GM12874 (cell line): Measurements from ENCODE around the gene CALM3.
A peak's percentile ranks its signal among the peaks of the same experiment; 100 is the strongest.

Source experiments
- TF ChIP-seq, protein P1 (sequence below): IDR thresholded peaks from 2 replicates; pipeline ENCODE4 v1.5.1; 2011; ENCODE audit warnings: low read depth, mild to moderate bottlenecking, control low read depth, low read length, moderate library complexity; ENCODE audit not compliant: insufficient read depth

Gene CALM3

DNA sequence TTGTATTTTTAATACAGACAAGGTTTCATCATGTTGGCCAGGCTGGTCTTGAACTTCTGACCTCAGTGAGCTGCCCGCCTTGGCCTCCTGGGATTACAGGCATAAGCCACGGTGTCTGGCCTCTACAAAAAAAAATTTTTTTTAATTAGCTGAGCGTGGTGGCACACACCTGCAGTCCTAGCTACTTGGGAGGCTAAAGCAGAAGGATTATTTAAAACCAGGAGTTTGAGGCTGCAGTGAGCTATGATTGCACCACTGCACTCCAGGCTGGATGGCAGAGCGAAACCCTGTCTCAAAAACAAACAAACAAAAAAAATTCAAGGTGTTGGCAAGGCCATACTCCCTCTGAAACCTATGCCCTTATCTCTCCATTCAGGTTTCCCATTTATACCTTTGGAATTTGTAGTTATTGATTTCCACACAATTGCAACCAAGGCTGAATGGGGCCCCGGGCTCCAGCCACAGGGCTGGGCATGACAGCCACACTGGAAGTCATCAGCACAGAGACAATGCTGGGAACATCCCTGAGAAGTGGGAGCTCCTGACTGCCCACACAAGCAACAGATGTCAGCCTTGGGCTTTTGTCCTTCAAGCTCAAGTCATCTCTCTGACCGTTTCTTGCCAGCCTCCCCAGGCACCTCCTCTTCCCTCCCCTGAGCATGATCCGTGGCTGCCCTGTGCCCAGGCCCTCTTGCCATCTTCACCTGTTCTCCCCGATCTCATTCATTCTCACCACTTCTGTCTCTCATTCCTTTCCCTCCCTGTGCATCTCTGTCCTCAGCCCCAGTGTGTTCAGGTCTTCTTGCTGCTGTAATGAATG, 27.2 kb upstream of the CALM3 start:
- TF ChIP-seq, protein P1, sequence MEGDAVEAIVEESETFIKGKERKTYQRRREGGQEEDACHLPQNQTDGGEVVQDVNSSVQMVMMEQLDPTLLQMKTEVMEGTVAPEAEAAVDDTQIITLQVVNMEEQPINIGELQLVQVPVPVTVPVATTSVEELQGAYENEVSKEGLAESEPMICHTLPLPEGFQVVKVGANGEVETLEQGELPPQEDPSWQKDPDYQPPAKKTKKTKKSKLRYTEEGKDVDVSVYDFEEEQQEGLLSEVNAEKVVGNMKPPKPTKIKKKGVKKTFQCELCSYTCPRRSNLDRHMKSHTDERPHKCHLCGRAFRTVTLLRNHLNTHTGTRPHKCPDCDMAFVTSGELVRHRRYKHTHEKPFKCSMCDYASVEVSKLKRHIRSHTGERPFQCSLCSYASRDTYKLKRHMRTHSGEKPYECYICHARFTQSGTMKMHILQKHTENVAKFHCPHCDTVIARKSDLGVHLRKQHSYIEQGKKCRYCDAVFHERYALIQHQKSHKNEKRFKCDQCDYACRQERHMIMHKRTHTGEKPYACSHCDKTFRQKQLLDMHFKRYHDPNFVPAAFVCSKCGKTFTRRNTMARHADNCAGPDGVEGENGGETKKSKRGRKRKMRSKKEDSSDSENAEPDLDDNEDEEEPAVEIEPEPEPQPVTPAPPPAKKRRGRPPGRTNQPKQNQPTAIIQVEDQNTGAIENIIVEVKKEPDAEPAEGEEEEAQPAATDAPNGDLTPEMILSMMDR: no peak

DNA sequence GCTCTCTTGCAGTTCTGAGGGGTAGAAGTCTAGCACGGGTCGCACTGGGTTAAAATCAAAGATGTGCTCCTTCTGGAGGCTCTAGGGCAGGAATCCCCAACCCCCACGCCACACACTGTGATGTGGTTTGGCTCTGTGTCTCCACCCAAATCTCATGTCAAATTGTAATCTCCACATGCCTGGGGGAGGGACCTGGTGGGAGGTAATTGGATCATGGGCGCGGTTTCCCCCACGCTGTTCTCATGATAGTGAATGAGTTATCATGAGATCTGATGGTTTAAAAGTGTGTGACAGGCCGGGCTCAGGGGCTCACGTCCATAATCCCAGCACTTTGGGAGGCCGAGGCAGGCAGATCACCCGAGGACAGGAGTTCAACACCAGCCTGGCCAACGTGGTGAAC, 26.6 kb upstream of the CALM3 start:
- TF ChIP-seq, protein P1: no peak

DNA sequence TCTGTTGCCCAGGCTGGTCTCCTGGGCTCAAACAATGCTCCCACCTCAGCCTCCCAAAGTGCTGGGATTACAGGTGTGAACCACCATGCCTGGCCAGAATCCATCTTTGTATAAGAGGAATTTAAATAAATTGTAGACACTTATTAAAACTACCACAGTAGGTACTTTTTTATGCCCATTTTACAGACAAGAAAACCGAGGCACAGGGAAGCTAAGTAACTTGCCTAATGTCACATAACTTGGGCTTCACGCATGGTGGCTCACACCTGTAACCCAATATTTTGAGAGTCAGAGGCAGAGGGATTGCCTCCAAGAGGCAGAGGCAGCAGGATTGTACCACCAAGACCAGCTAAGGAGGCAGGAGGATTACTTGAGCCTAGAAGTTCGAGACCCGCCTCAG, 22.7 kb upstream of the CALM3 start:
- TF ChIP-seq, protein P1: no peak

DNA sequence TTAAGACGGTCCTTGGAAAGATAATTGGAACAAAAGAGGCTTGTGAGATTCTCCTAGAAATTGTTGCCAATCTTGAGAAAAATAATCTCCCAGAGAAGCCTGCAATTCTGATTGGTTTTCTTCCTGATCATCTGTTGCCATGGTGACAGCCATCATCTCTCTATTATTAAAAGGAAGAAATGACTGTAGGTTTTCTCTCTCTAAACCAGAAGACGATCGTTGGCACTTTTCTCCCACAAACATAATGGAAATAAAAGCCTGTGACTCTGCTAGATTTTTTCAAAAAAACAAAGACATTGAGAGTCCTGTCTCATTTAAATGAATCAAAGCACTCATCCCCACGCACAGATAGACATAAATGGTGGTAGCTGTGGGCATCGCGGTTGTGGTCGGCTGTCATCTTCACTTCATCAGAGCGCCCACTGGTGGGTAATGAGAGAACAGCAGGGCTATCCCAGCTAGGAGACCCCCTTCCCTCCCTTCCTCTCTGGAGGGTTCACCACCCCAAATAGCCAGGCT, 21.7 kb upstream of the CALM3 start:
- TF ChIP-seq, protein P1: peak; percentile 66

GRCh38 chr19:46580247-46580646, 20.9 kb upstream of the CALM3 start:
- TF ChIP-seq, protein P1: no peak

DNA sequence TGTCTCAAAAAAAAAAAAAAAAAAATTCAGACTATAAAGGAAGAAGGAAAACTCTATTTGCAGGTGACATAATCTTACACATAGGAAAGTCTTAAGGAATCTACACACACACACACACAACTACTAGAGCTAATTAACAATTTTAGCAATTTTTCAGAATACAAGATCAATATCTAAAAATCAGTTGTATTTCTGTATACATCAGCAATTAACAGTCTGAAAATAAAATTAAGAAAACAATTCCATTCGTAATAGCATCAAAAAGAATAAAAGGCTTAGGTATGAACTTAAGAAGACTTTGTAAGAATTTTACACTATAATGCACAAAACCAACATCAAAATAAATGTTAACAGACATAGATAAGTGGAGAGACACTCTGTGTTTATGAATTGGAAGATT, 15.6 kb upstream of the CALM3 start:
- TF ChIP-seq, protein P1: no peak

DNA sequence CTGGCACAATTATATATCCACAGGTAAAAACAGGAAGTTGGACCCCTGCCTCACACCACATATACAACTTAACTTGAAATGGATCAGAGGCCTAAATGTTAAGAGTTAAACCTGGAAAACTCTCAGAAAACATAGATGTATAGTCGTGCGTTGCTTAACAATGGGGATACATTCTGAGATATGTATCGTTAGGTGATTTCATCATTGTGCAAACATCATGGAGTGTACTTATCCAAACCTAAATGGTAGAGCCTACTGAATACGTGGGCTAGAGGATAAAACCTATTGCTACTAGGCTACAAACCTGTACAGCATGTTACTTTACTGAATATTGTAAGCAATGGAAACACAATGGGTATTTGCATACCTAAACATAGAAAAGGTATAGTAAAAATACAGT, 14.8 kb upstream of the CALM3 start:
- TF ChIP-seq, protein P1: no peak
